ENCODE results near the gene FHIT.

Gene FHIT

DNA sequence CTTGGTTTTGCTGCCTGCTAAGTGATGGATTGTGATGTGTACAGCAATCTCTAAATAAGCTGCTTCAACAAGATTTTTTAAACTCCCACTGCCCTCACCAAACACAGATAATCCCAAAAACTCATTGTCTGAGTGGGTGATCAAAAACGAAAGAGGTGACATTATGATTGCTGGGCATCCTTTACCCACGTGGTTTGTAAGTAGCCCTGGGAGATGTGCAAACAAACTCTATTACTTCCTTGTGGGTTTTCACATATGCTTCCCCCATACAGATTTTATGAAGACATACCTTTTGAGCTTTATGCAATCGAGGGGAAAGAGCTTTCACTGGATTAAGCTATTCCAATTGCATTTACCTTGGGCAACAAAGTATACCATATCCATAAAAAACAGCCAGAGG lies 1000.4 kb downstream of the FHIT start:
- DNase-seq, result no peak

DNA sequence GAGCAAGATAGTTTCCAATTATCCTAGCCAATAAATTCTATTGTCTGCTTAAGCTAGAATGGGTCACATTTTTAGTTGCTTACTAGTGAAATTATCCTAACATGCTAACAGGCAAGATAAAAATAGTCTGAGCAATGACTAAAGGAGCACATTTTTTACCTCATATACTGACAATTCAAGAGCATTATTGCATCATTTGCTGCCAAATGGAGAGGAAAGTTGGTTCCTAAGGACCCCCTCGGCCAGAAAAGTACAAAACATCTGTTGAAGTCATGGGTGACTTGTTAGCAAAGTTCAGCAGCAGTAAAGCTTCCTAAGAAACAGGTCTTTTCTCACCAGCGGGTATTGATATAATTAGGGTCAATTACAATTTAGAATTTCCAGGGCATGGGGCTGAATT lies 1001.0 kb downstream of the FHIT start:
- no peak for DNase-seq

DNA sequence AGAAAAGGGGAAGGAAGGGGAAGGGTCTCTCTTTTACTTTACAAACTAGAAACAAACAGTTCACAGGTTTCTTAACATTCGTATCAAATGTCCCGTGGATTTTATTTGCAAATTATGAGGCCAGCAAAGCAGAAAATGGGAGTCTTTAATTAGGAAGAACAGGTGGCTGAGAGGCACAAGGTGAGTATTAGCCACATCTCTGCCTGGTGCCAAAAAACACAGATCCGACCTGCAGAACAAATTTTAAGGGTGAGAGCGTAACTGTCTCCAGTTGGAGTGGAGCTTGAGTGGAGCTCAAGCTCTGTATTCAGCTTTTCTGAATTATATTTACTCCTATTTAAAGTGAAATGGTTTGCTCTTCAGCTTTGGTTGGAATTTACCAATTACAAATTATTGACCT lies 1004.9 kb downstream of the FHIT start:
- DNase-seq, result no peak

DNA sequence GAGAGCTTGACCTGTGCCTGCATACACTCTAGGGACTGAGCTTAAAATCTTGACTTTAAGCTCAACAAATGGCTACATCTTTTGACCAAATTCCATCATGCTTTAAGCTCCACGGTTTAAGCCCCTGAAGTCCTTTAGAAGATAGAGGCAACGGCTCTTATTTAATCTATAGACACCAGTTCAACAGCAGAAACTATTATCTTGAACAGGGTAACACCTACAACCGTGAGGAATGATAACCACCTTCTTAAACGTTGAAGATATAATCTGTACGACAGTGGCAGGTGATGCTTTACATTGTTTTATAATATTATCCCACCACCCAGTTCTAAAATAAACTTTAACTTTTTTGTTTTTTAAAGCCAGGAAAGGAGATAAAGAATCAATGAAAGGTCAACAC lies 1007.8 kb downstream of the FHIT start:
- no peak for DNase-seq

DNA sequence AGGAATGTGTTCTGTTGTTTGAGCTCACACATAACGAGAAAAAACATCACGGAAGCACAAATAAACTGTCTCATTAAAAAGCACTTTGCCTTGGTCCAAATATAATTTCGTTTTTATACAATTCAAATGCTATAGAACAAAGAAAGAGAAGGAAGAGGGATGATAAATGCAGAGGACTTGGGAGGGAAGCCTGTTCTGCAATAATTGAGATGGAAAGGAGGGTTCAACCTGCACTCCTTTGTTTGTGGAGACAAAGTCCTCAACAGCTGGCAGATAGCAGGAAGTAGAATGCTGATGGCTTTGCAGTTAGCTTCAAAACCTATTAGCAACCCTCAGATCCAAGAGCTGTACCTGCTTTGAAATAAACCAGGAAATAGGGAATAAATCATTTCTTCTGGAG lies 1010.8 kb downstream of the FHIT start:
- no peak for DNase-seq

DNA sequence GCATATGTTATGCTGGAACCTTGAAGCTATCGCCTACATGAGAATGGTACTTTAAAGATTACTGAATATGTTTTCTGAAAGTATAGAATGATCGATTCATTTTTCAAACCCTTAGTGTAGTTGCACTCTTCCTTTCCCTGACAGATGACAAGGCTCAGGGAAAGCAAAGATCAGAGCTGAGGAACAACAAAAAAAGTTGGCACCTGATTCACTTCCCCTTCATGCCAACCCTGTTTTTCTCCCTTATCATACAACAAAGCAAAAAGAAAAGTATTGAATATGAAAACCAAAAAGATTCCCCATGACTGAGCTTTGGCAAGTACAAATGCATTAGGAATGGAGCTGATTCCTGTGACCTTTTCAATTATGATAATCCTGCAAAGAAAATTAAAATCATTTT lies 1012.7 kb downstream of the FHIT start:
- DNase-seq, result no peak

DNA sequence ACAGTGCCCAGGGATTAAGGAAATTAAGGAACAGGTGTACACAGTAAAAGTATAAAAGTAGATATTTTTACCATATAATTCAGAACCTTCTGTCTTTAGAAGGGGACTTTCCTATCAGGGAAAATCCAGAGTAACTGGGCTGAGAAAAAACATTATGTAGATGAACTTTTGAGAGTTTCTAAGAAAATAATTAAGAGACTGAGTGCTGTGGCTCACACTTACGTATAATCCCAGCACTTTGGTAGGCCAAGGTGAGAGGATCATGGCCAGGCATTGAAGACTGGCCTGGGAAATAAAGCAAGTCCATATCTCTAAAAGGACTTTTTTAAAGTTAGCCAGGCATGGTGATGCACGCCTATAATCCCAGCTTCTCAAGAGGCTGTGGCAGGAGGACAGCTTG lies 1021.8 kb downstream of the FHIT start:
- no peak for DNase-seq

DNA sequence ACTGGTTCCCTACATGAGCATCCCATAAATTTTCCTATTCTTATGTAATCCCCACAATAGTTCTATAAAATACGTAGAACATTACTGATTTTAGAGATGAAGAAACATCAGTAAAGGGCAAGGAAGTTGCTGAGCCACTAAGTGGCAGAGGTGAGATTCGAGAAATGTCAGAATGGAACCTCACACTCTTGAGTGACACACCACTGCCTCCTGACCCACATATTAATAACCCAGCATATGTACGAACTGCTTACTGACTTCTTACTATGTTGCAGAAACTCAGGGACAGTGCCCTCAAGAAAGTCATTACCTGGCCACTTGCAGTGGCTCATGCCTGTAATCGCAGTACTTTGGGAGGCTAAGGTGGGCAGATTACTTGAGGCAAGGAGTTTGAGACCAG lies 1022.4 kb downstream of the FHIT start:
- no peak for DNase-seq

DNA sequence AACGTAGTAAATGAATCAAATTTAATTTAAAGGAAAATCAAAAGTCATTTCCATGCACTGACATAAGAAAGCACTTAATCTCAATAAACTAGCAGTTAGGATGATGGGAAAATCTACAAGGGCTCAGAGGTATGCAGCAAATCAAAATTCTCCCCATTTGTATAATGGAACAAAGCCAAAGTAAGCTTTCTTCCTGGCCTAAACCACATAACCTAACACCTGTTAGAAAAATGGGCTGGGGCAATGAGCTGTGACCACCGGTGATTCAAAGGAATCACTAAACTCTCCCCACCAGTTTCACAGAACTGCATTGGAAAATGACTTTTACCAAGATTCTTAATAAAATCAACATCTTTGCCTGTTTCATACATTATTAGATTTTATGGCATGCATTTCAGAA lies 1024.3 kb downstream of the FHIT start:
- no peak for DNase-seq

DNA sequence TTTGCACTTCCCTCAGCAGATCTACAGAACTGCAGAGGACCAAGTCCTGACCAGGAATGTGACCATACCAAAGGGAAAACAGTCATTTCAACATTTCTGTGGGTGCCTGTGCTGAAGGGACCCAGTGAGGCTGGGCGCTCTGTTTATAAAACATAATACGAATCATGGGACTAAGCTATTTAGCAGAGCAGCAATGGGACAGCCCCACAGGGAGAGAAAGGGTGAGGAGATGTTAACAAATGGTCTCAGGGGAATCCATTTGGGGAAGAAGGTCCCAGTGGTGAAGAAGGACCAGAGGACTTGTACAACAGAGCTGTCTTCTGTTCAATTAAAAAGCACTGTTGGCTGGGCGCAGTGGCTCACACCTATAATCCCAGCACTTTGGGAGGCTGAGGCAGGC lies 1025.4 kb downstream of the FHIT start:
- DNase-seq, result no peak

DNA sequence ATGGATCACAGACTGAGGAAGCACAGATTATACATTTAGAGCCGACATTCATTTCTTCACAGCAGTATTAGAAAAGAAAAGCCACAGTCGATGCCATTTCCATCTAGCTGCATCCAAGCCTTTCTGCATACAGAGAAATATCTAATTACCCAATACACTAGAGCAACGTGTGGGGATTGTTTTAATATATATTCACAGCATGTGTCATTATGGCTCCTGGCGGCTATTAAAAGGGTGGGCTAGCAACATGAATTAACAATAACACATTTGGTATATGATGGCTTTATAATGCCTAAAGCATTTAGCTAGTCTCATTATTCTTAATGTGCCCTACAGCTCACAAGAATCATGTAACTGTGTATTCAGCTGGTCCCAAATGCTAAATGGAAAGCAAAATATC lies 1030.5 kb downstream of the FHIT start:
- DNase-seq, result no peak

DNA sequence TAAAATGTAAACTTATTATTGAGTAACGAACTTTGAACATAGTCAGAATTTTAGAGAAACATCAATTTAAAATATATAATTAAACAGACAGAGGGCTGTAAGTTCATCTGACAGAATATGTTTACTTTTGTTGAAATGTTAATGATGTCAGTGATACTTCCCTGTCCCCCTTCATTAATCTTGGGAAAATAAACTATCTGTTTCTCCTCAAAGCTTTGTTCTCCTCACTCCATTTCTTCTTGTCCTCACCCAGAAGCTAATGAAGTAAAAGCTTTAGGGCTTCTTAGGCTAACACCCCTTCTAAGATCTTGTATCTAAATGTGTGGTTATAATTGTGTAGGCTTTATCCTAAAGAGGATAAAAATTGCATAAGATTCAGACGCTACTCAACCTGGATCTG lies 1031.8 kb downstream of the FHIT start:
- no peak for DNase-seq

DNA sequence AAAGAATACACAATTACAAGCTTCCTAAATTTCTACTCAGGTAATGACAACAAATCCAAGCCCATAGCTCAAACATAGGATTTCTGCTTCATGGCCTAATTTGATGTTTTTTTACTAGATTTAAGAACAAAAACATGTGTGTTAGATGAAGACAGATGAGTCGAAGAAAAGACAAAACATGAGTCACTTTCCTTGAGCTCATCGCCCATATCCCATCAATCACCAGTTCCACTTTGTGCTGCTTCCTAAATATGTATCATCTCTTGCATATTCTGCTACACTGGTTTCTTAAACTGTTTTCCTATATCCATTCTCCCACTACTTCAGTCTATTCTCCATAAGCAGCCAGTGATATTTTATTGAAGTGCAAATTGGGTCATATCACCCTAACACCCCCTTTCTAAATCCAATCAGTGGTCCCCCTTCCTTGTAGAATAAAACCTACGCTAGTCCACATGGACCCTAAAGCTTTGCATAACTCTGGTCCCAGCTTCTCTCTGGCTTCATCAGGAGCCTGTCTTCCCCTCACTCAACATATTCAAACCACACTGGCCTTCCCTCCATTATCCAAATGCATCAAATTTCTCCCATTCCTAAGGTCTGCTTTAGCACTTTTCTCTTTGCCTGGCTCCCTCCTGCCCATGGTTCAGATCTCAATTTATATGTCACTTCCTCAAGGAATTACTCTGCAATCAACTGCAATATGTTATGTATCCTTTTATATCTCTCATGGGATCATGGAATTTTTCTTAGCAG lies 1033.9 kb downstream of the FHIT start:
- DNase-seq, result no peak

DNA sequence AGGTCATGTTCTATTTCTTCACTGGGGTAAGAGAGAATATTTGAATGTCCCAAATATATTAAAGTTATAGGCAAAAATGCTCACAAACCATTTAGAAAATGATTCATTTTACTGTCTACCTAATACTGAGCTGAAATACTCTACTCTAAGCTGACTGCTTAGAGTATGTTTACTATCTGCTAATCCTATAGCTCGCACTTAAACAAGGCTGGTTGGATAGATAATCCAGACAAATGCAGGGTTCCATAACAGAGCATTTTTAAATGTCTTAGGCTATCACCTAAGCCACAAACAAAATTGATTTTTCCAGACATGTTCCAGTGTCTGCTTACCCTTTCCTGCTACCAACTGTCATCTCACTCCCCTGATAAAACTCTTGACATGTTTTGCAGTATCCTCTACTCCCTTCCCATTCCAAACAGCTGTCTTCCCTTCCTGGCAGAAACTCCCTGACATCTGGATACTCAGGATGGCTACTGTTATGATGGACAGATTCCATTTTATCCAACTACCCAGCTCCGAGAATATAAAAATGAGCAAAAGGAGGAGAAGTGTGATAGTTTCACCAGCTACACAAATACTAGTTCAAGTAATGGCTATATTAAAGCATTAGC lies 1034.7 kb downstream of the FHIT start:
- DNase-seq, result no peak

DNA sequence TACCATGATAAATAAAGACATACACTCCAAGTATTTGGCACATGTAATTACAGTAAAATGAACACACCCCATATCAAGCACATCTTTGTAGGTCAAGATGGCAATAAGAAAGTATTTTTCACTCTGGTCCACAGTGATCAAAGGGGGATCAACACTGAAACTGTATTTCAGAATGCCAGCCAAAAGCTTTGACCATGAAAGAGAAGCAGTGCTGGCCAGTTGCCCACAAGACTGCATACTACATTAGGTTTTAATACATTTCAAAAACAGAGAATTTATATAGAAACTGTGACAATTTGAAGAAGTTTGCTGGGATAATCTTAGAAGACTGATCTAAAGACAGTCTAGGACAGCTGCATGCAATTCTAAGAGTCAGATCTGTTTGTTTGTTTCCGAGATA lies 1035.3 kb downstream of the FHIT start:
- no peak for DNase-seq

DNA sequence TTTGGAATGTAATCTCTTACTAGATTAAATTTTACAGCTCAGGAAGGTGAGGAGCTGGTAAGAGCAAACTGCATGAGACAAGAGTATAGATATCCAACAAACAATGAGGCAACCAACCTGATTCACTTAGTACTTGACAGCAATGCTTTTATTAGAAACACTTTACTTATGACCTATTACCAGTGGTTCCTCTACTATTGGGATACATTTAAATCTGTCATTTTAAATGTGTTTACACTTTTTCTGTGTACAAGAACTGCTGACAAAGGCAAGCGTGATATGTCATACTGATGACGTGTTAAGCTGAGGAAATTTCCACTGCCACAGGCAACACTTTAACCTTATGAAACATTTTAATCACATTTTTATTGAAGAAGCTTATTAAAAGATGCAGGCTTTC lies 1043.3 kb downstream of the FHIT start:
- no peak for DNase-seq

DNA sequence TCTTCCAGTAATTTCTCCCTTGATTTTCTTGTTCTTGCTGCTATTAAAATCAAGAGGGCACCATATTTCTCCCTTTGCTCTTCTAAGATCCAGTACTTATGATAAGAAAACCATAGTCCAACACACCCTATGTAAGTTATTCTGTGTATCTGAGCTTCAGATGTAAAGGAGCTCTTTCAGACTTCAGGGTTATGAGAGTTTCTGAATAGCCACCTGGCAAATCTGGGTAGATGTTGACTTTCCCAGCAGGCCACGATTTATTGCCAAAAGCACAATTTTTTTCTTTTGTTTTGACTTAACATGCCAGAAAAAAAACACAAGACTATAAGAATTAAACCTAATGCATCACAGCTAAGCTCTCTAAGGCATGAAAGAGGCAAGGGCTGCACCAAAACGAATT lies 1045.0 kb downstream of the FHIT start:
- DNase-seq, result no peak

DNA sequence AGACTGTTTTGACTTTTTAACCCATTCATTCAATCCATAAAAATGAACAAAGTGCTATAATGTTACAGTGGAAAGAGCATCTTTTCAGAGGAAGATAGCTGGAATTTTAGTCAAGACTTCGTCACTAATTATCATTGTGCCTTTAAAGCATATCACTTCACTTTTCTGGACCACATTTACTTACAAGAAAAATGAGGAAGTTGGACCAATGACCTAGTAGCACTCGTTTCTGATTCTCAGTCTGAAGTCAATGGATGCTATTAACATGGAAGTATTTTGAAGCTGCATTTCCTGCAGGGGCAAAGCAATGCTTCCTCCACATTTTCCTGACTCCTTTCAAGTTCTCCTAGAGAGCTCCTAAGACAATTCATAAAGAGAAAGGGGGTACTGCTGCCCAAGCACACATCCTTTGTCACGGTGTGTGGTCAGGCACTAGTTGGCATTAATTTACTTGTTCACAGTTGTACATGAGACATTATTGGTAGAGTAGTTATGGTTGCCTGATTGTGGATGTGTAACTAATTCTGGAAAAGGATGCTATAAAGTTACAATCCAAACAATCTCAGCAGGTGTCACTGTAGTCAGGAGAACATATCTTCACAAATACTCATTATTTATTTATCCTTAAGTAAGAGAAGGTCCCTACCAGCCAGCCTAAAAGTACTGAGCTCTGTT lies 1049.1 kb downstream of the FHIT start:
- no peak for DNase-seq

DNA sequence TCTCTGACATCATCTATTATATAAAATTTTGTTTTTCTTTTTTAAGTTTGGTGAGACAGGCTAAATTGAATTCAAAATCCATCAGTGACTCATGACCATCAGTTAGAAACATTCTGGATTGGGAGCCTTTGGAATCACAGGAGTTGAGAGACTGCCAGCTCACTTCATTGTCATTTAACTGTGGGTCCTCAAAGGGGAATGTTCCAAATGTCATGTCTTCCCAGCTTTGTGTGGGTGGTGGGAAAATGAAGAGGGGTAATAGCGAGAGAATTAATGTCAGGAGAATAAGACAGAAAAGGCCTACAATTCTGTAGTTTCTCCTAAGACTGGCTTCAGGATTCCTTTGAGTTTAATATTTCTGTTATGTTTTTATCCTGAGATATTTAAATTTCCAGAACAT lies 1051.9 kb downstream of the FHIT start:
- DNase-seq, result no peak

DNA sequence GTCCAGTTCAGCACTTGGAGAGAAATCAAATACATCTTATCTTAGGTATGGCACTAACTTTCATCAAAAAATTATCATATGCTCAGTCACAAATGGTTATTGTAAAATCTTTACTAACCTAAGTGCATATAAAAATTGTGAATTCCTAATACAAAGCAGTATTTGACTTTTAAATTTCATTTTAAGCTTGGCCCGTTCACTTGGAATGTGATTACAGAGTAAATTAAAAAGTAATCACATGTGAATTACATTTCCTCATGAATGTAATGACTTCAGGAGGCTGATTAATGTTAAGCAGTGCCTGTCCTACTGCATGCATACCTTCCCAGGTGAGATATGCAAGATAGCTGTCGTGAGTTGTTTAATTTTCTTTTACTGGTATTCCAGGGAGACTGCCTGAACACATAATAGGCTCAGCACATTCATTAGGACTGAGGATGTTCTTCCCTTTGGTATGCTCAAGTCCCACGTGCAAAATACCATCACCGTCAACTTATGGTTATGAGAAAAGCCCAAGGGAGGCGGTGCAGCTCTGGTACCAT lies 1053.0 kb downstream of the FHIT start:
- no peak for DNase-seq

DNA sequence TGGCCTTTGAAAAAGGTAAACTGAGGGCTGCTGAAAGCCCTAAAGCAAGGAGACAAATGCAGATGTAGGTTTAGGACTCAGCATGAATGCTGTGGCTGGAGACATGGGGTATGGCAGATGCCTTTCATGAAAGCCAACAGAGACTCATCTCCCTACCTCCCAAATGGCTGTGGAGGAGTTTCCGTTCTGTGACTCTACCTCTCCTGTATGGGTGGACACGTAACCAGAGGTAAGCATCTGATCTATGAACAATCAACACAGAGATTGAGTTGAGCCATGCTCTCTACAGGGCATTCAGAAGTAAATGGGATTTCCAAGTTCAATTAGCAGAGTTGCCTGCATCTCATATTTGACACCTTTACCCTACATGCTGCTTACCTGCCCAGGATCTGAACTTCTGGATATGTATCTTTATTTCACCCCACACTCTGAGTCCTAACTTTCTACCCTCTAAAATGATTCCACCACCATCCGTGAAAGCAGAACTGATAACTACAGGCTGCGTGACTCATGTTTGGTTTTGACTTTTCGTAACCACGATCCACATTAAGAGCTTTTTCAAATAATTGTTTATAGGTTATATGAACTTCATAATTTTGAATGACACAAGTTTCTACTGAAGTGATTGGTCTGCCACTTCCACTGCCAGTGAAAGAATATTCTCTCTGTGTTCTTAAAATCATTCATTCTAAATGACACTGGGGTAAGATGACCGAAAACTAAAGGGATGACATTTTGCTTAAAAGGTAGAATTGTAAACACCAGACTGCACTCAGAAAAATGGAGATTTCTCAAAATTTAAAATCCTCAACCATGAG lies 1058.7 kb downstream of the FHIT start:
- DNase-seq, result no peak

DNA sequence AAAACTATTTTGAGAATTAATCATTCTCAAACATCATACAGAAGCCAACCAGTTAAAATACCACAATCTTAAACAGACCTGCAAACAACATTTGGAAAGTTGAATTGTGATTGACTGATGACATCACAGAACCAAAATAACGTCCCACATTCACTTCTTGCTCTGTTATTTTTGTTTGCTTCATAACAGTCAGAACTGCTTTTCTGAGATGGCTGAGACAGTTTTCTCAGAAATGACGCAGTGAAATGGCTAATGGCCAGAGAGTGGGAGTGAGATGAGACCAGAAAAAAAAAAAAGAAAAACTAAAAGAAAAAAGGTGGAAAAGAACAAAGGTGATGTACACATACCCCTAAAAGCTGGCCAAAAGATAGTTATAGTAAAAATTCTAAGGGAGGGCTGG lies 1061.2 kb downstream of the FHIT start:
- no peak for DNase-seq

DNA sequence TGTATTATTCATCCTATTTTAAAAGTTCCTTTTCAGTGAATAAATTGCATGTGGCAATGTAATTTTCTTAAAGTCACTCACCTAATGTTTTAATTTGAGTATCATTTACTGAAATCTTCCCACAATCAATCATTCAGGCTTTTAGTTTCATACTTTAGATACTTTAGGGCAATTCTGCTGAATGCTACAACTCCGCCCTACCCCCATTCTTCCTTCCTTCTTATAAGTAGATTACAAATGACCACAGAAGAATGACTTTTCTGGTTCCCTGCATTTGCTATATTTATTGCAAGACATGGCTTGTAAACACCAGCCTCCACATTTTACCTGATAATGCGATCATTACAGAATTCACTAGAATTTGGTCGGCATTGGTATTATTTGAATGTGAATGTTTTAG lies 1061.9 kb downstream of the FHIT start:
- no peak for DNase-seq
